HepG2 (cell line): ENCODE data around the gene DUSP16. TPM values are rescaled to one million over a fixed set of nuclear protein-coding genes. Genes with fewer than 3 reads are reported as not detected.

ENCODE experiments used
- ARNT2 ChIP-seq: sonication (generic); formaldehyde crosslinking; IDR thresholded peaks from 2 replicates; pipeline ENCODE4 v1.8.0; 2022; ENCODE audit warnings: mild to moderate bottlenecking, low read depth, missing genetic modification reagents, moderate library complexity
- BRD4 ChIP-seq: sonication (generic); formaldehyde crosslinking; IDR thresholded peaks from 2 replicates; pipeline ENCODE4 v1.4.0; 2020; ENCODE audit warnings: missing genetic modification reagents
- ELF3 ChIP-seq: IDR thresholded peaks from 2 replicates; pipeline ENCODE4 v1.6.1; 2016; ENCODE audit warnings: missing genetic modification reagents, missing compliant biosample characterization
- GATAD2A ChIP-seq: IDR thresholded peaks from 2 replicates; pipeline ENCODE4 v1.6.1; 2016
- NFIB ChIP-seq: sonication (generic); formaldehyde crosslinking; IDR thresholded peaks from 2 replicates; pipeline ENCODE4 v1.9.0; 2021; ENCODE audit warnings: missing genetic modification reagents, mild to moderate bottlenecking, borderline replicate concordance
- NR3C1 ChIP-seq: sonication (generic); formaldehyde crosslinking; IDR thresholded peaks from 2 replicates; pipeline ENCODE4 v1.4.0; 2020; ENCODE audit warnings: missing genetic modification reagents
- PTBP1 ChIP-seq: fragments of 200-400 bp; formaldehyde crosslinking; IDR thresholded peaks from 2 replicates; pipeline ENCODE4 v1.6.1; 2018; ENCODE audit warnings: low read length, low read depth; ENCODE audit not compliant: poor library complexity, severe bottlenecking
- RELA ChIP-seq: sonication (generic); formaldehyde crosslinking; IDR thresholded peaks from 2 replicates; pipeline ENCODE4 v1.4.0; 2020; ENCODE audit warnings: missing genetic modification reagents
- RORA ChIP-seq: sonication (generic); formaldehyde crosslinking; IDR thresholded peaks from 2 replicates; pipeline ENCODE4 v1.5.0; 2020; ENCODE audit warnings: mild to moderate bottlenecking, missing genetic modification reagents, moderate library complexity
- SIX4 ChIP-seq: sonication (generic); formaldehyde crosslinking; IDR thresholded peaks from 2 replicates; pipeline ENCODE4 v1.4.0; 2020; ENCODE audit warnings: missing genetic modification reagents
- ZKSCAN1 ChIP-seq: fragments of 150-350 bp; IDR thresholded peaks from 2 replicates; pipeline ENCODE4 v1.6.1; 2014; ENCODE audit warnings: low read length
- ZMYM2 ChIP-seq: sonication (generic); formaldehyde crosslinking; IDR thresholded peaks from 2 replicates; pipeline ENCODE4 v1.8.0; 2022; ENCODE audit warnings: mild to moderate bottlenecking, missing genetic modification reagents
- ZNF207 ChIP-seq: fragments of 450-650 bp; IDR thresholded peaks from 2 replicates; pipeline ENCODE4 v1.6.1; 2016; ENCODE audit warnings: antibody characterized with exemption, borderline replicate concordance
- ZNF430 ChIP-seq: sonication (generic); formaldehyde crosslinking; IDR thresholded peaks from 2 replicates; pipeline ENCODE4 v1.9.0; 2021; ENCODE audit warnings: mild to moderate bottlenecking, missing genetic modification reagents
- ZNF484 ChIP-seq: sonication (generic); formaldehyde crosslinking; IDR thresholded peaks from 2 replicates; pipeline ENCODE4 v1.5.1; 2020; ENCODE audit warnings: mild to moderate bottlenecking, low read depth, missing genetic modification reagents, borderline replicate concordance
- ZNF607 ChIP-seq: sonication (generic); formaldehyde crosslinking; IDR thresholded peaks from 2 replicates; pipeline ENCODE4 v1.5.1; 2020; ENCODE audit warnings: missing genetic modification reagents, mild to moderate bottlenecking, borderline replicate concordance
- ZNF619 ChIP-seq: sonication (generic); formaldehyde crosslinking; IDR thresholded peaks from 2 replicates; pipeline ENCODE4 v1.4.0; 2020; ENCODE audit warnings: mild to moderate bottlenecking, missing genetic modification reagents
- ZNF766 ChIP-seq: sonication (generic); formaldehyde crosslinking; IDR thresholded peaks from 2 replicates; pipeline ENCODE4 v1.5.0; 2020; ENCODE audit warnings: missing genetic modification reagents, borderline replicate concordance
- ZNF776 ChIP-seq: sonication (generic); formaldehyde crosslinking; IDR thresholded peaks from 2 replicates; pipeline ENCODE4 v1.4.0; 2020; ENCODE audit warnings: mild to moderate bottlenecking, missing genetic modification reagents
- ZNF777 ChIP-seq: sonication (generic); formaldehyde crosslinking; IDR thresholded peaks from 2 replicates; pipeline ENCODE4 v1.4.0; 2020; ENCODE audit warnings: missing genetic modification reagents
- polyA plus RNA-seq, 8 experiments: library from polyadenylated mRNA; depleted of rRNA in 3 of 8; stranded (reverse) in 7 of 8; unstranded in 1 of 8; fragments of >200 nt; fragmentation: Illumina TruSeq in 4 of 8; extraction: Trizol in 4 of 8; gene quantifications; 2 replicates each; pipeline versions ENCODE4 v1.2.1 to v1.2.3, GENCODE V29; 2011 to 2016; ENCODE audit warnings: low read depth in 4 of 8, missing spikeins in 1 of 8, mixed read lengths in 1 of 8; ENCODE audit not compliant: insufficient read depth in 1 of 8
- total RNA-seq, 5 experiments: library from RNA; depleted of rRNA; stranded (reverse); fragments of >200 nt; fragmentation: Illumina TruSeq; extraction: Trizol; gene quantifications; 2 replicates each; pipeline ENCODE4 v1.2.3, GENCODE V29; 2016; ENCODE audit warnings: low read depth in 1 of 5
- TF ChIP-seq, protein P1 (sequence below): sonication (generic); formaldehyde crosslinking; IDR thresholded peaks from 2 replicates; pipeline ENCODE4 v1.4.0; 2020; ENCODE audit warnings: missing genetic modification reagents, mild to moderate bottlenecking, borderline replicate concordance
- TF ChIP-seq, protein P2 (sequence below): sonication (generic); formaldehyde crosslinking; IDR thresholded peaks from 2 replicates; pipeline ENCODE4 v1.4.0; 2020; ENCODE audit warnings: missing genetic modification reagents
- TF ChIP-seq, protein P3 (sequence below): sonication (generic); formaldehyde crosslinking; IDR thresholded peaks from 2 replicates; pipeline ENCODE4 v1.4.0; 2020; ENCODE audit warnings: mild to moderate bottlenecking, missing genetic modification reagents

The DUSP16 gene
- total and polyA plus RNA-seq, 2 of the 13 experiments (the other 11 are each of a cell fraction or from before 2014, with no cell fraction given): 45.7 to 46.6 TPM

DNA sequence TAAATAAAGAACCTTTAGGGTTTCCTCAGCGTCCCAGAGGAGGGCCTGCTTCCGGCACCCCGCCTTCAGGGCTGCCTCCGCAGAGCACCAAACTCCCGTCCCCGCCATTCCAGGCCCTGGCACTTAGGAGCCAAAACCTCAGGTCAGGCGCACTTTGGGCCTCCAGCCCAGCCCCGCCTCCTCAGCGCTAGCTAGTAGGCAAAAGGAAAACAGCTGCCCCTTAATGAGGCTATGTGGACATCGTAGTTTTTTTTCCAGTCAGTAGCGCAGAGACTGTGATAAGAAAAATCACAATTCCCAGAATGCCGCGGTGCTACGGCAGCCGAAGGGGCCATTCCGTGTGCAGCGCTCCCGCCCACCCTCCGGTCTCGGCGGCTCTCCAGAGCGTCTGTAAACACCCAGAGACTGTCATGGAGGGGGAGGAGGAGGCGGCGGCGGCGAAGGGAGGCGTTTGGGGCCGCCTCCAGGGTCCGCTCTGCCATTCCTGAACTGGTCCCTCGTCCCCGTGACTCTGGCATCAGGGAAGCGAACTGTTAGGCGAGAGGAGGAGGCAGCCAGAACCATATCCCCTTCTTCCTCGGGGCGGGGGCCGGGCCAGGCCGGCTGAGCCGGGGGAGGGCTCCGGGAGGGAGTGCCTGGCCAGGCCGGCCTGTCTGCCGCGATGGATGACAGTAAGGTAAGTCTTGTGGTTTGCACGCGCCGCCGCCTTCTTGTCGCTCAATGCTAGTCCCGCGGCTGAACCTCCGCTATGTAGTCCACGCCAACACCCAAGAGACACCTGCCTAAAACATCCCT lies 49.0 kb upstream of the DUSP16 start, which contains the start of gene CREBL2 (continued):
- TF ChIP-seq, protein P1, sequence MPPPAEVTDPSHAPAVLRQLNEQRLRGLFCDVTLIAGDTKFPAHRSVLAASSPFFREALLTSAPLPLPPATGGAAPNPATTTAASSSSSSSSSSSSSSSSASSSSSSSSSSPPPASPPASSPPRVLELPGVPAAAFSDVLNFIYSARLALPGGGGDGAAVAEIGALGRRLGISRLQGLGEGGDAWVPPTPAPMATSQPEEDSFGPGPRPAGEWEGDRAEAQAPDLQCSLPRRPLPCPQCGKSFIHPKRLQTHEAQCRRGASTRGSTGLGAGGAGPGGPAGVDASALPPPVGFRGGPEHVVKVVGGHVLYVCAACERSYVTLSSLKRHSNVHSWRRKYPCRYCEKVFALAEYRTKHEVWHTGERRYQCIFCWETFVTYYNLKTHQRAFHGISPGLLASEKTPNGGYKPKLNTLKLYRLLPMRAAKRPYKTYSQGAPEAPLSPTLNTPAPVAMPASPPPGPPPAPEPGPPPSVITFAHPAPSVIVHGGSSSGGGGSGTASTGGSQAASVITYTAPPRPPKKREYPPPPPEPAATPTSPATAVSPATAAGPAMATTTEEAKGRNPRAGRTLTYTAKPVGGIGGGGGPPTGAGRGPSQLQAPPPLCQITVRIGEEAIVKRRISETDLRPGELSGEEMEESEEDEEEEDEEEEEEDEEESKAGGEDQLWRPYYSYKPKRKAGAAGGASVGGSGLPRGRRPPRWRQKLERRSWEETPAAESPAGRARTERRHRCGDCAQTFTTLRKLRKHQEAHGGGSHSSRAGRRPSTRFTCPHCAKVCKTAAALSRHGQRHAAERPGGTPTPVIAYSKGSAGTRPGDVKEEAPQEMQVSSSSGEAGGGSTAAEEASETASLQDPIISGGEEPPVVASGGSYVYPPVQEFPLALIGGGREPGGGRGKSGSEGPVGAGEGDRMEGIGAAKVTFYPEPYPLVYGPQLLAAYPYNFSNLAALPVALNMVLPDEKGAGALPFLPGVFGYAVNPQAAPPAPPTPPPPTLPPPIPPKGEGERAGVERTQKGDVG (CRISPR knock-in tag): no peak
- TF ChIP-seq ZNF430 (CRISPR knock-in tag) (peak; percentile 90), RORA (CRISPR knock-in tag) (no peak), RELA (CRISPR knock-in tag) (0 out of 2 replicates have a peak, but pooled peaks have one; percentile 33), ZNF619 (CRISPR knock-in tag) (peak; percentile 79; the same call in 1 of the 2 replicates), ELF3 (CRISPR knock-in tag) (peak; percentile 67), ZKSCAN1 (peak; percentile 57; the same call in 1 of the 2 replicates), ZNF207 (no peak), NFIB (no peak), BRD4 (peak; percentile 59; the same call in 1 of the 2 replicates), NR3C1 (CRISPR knock-in tag) (no peak), ZNF607 (peak; percentile 56; the same call in 1 of the 2 replicates), SIX4 (CRISPR knock-in tag) (no peak; the same call in 1 of the 2 replicates), ARNT2 (CRISPR knock-in tag) (peak; percentile 49; the same call in 1 of the 2 replicates), PTBP1 (peak; percentile 41), ZNF777 (CRISPR knock-in tag) (no peak), ZNF484 (CRISPR knock-in tag) (no peak), ZNF766 (CRISPR knock-in tag) (0 out of 2 replicates have a peak, but pooled peaks have one; percentile 35), ZMYM2 (CRISPR knock-in tag) (peak; percentile 42; the same call in 1 of the 2 replicates), GATAD2A (CRISPR knock-in tag) (peak; percentile 86), ZNF776 (CRISPR knock-in tag) (no peak)
- TF ChIP-seq, protein P2, sequence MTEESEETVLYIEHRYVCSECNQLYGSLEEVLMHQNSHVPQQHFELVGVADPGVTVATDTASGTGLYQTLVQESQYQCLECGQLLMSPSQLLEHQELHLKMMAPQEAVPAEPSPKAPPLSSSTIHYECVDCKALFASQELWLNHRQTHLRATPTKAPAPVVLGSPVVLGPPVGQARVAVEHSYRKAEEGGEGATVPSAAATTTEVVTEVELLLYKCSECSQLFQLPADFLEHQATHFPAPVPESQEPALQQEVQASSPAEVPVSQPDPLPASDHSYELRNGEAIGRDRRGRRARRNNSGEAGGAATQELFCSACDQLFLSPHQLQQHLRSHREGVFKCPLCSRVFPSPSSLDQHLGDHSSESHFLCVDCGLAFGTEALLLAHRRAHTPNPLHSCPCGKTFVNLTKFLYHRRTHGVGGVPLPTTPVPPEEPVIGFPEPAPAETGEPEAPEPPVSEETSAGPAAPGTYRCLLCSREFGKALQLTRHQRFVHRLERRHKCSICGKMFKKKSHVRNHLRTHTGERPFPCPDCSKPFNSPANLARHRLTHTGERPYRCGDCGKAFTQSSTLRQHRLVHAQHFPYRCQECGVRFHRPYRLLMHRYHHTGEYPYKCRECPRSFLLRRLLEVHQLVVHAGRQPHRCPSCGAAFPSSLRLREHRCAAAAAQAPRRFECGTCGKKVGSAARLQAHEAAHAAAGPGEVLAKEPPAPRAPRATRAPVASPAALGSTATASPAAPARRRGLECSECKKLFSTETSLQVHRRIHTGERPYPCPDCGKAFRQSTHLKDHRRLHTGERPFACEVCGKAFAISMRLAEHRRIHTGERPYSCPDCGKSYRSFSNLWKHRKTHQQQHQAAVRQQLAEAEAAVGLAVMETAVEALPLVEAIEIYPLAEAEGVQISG: peak; percentile 93
- TF ChIP-seq, protein P3, sequence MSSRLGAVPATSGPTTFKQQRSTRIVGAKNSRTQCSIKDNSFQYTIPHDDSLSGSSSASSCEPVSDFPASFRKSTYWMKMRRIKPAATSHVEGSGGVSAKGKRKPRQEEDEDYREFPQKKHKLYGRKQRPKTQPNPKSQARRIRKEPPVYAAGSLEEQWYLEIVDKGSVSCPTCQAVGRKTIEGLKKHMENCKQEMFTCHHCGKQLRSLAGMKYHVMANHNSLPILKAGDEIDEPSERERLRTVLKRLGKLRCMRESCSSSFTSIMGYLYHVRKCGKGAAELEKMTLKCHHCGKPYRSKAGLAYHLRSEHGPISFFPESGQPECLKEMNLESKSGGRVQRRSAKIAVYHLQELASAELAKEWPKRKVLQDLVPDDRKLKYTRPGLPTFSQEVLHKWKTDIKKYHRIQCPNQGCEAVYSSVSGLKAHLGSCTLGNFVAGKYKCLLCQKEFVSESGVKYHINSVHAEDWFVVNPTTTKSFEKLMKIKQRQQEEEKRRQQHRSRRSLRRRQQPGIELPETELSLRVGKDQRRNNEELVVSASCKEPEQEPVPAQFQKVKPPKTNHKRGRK (CRISPR knock-in tag): no peak; the same call in 1 of the 2 replicates
